Muscle layer of colon (tissue), 2 donors: ENCODE data around the gene SNAPC2.
"Not testable (repeated sequence)": the region's sequence is repeated elsewhere in the genome, so short reads cannot be mapped to it uniquely, and the experiment has no call there.

Experiments used
- H3K27ac ChIP-seq: one replicate; pipeline ENCODE4 v1.7.0; 2013; ENCODE audit warnings: low read depth, mild to moderate bottlenecking, low read length, moderate library complexity
- H3K27me3 ChIP-seq, 2 donors: one replicate each; pipeline ENCODE4 v1.7.0; 2013; ENCODE audit warnings: low read length in 2 of 2, mild to moderate bottlenecking in 2 of 2; ENCODE audit not compliant: insufficient read depth in 2 of 2, control insufficient read depth in 1 of 2
- H3K36me3 ChIP-seq: one replicate; pipeline ENCODE4 v1.7.0; 2013; ENCODE audit warnings: mild to moderate bottlenecking, low read length; ENCODE audit not compliant: insufficient read depth
- H3K4me1 ChIP-seq: one replicate; pipeline ENCODE4 v1.7.0; 2013; ENCODE audit warnings: mild to moderate bottlenecking, low read length; ENCODE audit not compliant: insufficient read depth
- H3K4me3 ChIP-seq, 2 donors: one replicate each; pipeline ENCODE4 v1.7.0; 2013; ENCODE audit warnings: low read length in 2 of 2, low read depth in 1 of 2, mild to moderate bottlenecking in 1 of 2, moderate library complexity in 1 of 2
- H3K9ac ChIP-seq: one replicate; pipeline ENCODE4 v1.7.0; 2013; ENCODE audit warnings: low read length
- H3K9me3 ChIP-seq: one replicate; pipeline ENCODE4 v1.7.0; 2013; ENCODE audit warnings: mild to moderate bottlenecking, low read length
- donor health status: abdominal sarcoma.
- donor health status: Adenocarcinoma of cecum.

SNAPC2 gene

GRCh38 chr19:7926021-7926726 lies 6.0 kb downstream of the SNAPC2 start, which contains the start of gene CTXN1:
Gene CTXN1, minus strand, starts transcription at chr19:7926135. Its CDS starts 597 bp downstream, at chr19:7925538.
- H3K9me3 ChIP-seq = no peaks in the 10 kb centered on the region
- H3K4me1 ChIP-seq = peaks cover 74% of the 10 kb centered on the region
- H3K9ac ChIP-seq = peak within 1 kb of the TSS; percentile 68
- no peaks in the 10 kb centered on the region for H3K27me3 ChIP-seq
- peak within 1 kb of the TSS; percentile 51 to 57 for H3K4me3 ChIP-seq
- peaks cover 28% of the 10 kb centered on the region for H3K36me3 ChIP-seq
- H3K27ac ChIP-seq = peak within 1 kb of the TSS; percentile 89

- H3K9ac ChIP-seq = peak overlapping the region; percentile 68
These were observed 6.8 kb downstream of the SNAPC2 start for GRCh38 chr19:7926727-7927604.

GRCh38 chr19:7927605-7928333 lies 7.6 kb downstream of the SNAPC2 start:
- H3K9ac ChIP-seq = no peak overlapping the region
- H3K4me1 ChIP-seq = peaks cover 68% of the 10 kb centered on the region
- no peaks in the 10 kb centered on the region for H3K27me3 ChIP-seq
- H3K9me3 ChIP-seq = no peaks in the 10 kb centered on the region
- H3K27ac ChIP-seq = peak overlapping the region; percentile 84
- peaks cover 32% of the 10 kb centered on the region for H3K36me3 ChIP-seq
- no peak overlapping the region for H3K4me3 ChIP-seq

More at GRCh38 chr19:7926727-7927604, 6.8 kb downstream of the SNAPC2 start:
- H3K27me3 ChIP-seq = no peaks in the 10 kb centered on the region
- no peaks in the 10 kb centered on the region for H3K9me3 ChIP-seq
- peaks cover 32% of the 10 kb centered on the region for H3K36me3 ChIP-seq
- H3K4me3 ChIP-seq = peak overlapping the region; percentile 50 to 51
- peak overlapping the region; percentile 84 for H3K27ac ChIP-seq
- peaks cover 72% of the 10 kb centered on the region for H3K4me1 ChIP-seq

- Histone ChIP-seq H3K9me3 (no peaks in the 10 kb centered on the region), H3K36me3 (peaks cover 33% of the 10 kb centered on the region), H3K4me1 (peaks cover 62% of the 10 kb centered on the region), H3K4me3 (peak overlapping the region in 1 of 2 donors; percentile 42), H3K9ac (peak overlapping the region; percentile 82), H3K27me3 (no peaks in the 10 kb centered on the region), H3K27ac (peak overlapping the region; percentile 84)
These were observed 8.2 kb downstream of the SNAPC2 start for GRCh38 chr19:7928334-7928706.

- no peaks in the 10 kb centered on the region for H3K9me3 ChIP-seq
- peak overlapping the region; percentile 82 for H3K9ac ChIP-seq
- peaks cover 59% of the 10 kb centered on the region for H3K4me1 ChIP-seq
- H3K36me3 ChIP-seq = peaks cover 40% of the 10 kb centered on the region
- H3K4me3 ChIP-seq = peak overlapping the region in 1 of 2 donors; percentile 42
- H3K27me3 ChIP-seq = no peaks in the 10 kb centered on the region
- H3K27ac ChIP-seq = peak overlapping the region; percentile 84
These were observed 8.9 kb downstream of the SNAPC2 start for GRCh38 chr19:7928741-7929701.

GRCh38 chr19:7930030-7930429 lies 9.9 kb downstream of the SNAPC2 start:
- H3K9me3 ChIP-seq, H3K4me3 ChIP-seq, H3K27me3 ChIP-seq: not testable (repeated sequence)
- peaks cover 59% of the 10 kb centered on the region for H3K4me1 ChIP-seq
- H3K27ac ChIP-seq = peak overlapping the region; percentile 87
- peak overlapping the region; percentile 11 for H3K9ac ChIP-seq
- H3K36me3 ChIP-seq = peaks cover 48% of the 10 kb centered on the region

- Histone ChIP-seq H3K36me3 (peaks cover 55% of the 10 kb centered on the region), H3K27ac (peak overlapping the region; percentile 87), H3K4me1 (peaks cover 59% of the 10 kb centered on the region), H3K4me3 (no peak overlapping the region), H3K9me3 (no peaks in the 10 kb centered on the region), H3K9ac (peak overlapping the region; percentile 11), H3K27me3 (no peaks in the 10 kb centered on the region)
These were observed 10.6 kb downstream of the SNAPC2 start for GRCh38 chr19:7930765-7931164.

- H3K27me3 ChIP-seq = no peaks in the 10 kb centered on the region
- peaks cover 62% of the 10 kb centered on the region for H3K36me3 ChIP-seq
- H3K27ac ChIP-seq = peak overlapping the region; percentile 88
- no peaks in the 10 kb centered on the region for H3K9me3 ChIP-seq
- H3K9ac ChIP-seq = peak overlapping the region; percentile 11
- H3K4me3 ChIP-seq = no peak overlapping the region
- peaks cover 56% of the 10 kb centered on the region for H3K4me1 ChIP-seq
These were observed 11.3 kb downstream of the SNAPC2 start for GRCh38 chr19:7931221-7932061.

GRCh38 chr19:7932276-7932929 lies 12.3 kb downstream of the SNAPC2 start:
- H3K27ac ChIP-seq = peak overlapping the region; percentile 24
- peaks cover 46% of the 10 kb centered on the region for H3K4me1 ChIP-seq
- H3K27me3 ChIP-seq = no peaks in the 10 kb centered on the region
- H3K36me3 ChIP-seq = peaks cover 68% of the 10 kb centered on the region
- no peak overlapping the region for H3K4me3 ChIP-seq
- no peaks in the 10 kb centered on the region for H3K9me3 ChIP-seq
- H3K9ac ChIP-seq = no peak overlapping the region
